Activated CD8-positive, alpha-beta memory T cell treated with anti-CD3 and anti-CD28 coated beads for 36 hours (primary cell): ENCODE results near the gene MORC3. TPM values are rescaled to one million over a fixed set of nuclear protein-coding genes. Genes with fewer than 3 reads are reported as not detected.
"Not testable (repeated sequence)": the region's sequence is repeated elsewhere in the genome, so short reads cannot be mapped to it uniquely, and the experiment has no call there.

ENCODE experiments used
- CTCF ChIA-PET: fragments of 350-600 bp; sonication (Branson Sonifier 250); formaldehyde crosslinking; loops from one replicate; lab custom pipeline; 2021; ENCODE audit warnings: antibody characterized with exemption; lab: Charles Lee
- POLR2A ChIA-PET: fragments of 350-600 bp; sonication (Branson Sonifier 250); formaldehyde crosslinking; loops from one replicate; lab custom pipeline; 2021; ENCODE audit warnings: antibody characterized with exemption; lab: Charles Lee
- total RNA-seq, 2 experiments: library from RNA; stranded (reverse); gene quantifications; one replicate each; pipeline ENCODE4 v1.2.3, GENCODE V29; 2021

MORC3 gene, protein sequence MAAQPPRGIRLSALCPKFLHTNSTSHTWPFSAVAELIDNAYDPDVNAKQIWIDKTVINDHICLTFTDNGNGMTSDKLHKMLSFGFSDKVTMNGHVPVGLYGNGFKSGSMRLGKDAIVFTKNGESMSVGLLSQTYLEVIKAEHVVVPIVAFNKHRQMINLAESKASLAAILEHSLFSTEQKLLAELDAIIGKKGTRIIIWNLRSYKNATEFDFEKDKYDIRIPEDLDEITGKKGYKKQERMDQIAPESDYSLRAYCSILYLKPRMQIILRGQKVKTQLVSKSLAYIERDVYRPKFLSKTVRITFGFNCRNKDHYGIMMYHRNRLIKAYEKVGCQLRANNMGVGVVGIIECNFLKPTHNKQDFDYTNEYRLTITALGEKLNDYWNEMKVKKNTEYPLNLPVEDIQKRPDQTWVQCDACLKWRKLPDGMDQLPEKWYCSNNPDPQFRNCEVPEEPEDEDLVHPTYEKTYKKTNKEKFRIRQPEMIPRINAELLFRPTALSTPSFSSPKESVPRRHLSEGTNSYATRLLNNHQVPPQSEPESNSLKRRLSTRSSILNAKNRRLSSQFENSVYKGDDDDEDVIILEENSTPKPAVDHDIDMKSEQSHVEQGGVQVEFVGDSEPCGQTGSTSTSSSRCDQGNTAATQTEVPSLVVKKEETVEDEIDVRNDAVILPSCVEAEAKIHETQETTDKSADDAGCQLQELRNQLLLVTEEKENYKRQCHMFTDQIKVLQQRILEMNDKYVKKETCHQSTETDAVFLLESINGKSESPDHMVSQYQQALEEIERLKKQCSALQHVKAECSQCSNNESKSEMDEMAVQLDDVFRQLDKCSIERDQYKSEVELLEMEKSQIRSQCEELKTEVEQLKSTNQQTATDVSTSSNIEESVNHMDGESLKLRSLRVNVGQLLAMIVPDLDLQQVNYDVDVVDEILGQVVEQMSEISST
- 10 to 100 TPM; 16.4 to 17.5 TPM for total RNA-seq

DNA sequence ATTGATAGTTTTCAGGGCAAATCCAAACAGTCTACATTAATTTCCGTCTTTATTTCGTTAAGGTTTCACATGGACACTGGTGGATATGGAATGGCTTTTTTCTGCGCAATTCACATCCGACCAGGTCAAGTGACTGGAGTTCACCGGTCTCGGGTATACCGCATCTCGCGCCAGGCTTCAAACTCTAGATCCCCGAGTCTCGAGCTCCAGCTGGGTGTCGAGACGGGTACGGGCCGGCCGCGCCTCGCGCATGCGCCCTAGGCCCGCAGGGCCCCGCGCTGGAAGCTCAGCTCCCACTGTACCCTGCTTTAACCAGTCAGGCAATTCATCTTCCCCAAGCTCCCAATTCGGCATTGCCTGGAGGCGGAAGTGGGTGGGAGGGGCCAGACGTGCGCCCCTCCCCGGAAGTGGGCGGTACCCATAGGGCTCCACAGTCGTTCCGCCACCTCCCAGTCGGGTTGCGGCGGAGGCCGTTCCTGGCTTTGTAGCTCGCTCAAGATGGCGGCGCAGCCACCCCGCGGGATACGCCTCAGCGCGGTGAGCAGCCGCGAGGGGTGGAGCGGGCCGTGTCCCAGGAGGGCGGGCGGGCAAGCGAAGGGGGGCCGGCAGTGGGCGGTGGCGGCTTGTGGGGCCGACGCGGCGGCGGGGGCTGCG is at the start of gene MORC3:
Gene MORC3, plus strand, starts transcription at position 431 of the 654 bp plus-strand sequence. Its CDS starts 68 bp downstream, at position 499.
- CTCF ChIA-PET: interaction anchor here (0.8 to 1.6 kb wide), 7 partner anchors 11 to 166 kb away, joined by 3 to 5 read pairs (median 3); no protein-coding TSS in a partner anchor
- POLR2A ChIA-PET: interaction anchor here (0.5 to 1.8 kb wide), 17 partner anchors 9 to 1272 kb away, joined by 3 to 8 read pairs (median 3); partner anchors contain the start of gene DOP1B

DNA sequence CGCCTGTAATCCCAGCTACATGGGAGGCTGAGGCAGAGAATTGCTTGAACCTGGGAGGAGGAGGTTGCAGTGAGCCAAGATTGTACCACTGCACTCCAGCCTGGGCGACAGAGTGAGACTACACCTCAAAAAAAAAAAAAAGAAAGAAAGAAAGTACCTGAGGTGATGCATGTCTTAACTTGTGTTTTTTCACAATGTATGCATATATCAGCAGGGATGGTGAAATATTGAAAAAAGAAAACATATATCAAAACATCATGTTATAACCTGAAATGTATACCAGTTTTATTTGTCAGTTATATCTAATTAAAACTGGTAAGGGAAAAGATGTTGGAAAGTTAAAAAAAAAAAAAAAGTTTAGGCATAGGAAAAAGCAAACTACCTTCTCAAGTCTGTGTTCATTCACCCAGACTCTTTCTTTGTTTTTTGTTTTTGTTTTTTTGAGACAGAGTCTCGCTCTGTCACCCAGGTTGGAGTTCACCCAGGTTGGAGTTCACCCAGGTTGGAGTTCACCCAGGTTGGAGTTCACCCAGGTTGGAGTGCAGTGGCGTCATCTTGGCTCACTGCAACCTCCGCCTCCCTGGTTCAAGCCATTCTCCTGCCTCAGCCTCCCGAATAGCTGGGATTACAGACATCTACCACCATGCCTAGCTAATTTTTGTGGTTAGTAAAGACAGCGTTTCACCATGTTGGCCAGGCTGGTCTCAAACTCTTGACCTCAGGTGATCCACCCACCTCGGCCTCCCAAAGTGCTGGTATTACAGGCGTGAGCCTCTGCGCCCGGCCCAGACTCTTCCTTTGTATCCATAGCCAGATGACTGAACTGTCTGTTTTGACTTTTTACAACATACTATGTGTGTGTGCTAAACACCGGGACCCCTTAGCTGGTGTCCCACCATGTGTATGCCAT is 49.0 kb upstream of the MORC3 start:
- POLR2A ChIA-PET: not testable (repeated sequence)
- CTCF ChIA-PET: interaction anchor here (0.6 kb wide), 1 partner anchor 13 kb away, joined by 3 read pairs; no protein-coding TSS in a partner anchor

DNA sequence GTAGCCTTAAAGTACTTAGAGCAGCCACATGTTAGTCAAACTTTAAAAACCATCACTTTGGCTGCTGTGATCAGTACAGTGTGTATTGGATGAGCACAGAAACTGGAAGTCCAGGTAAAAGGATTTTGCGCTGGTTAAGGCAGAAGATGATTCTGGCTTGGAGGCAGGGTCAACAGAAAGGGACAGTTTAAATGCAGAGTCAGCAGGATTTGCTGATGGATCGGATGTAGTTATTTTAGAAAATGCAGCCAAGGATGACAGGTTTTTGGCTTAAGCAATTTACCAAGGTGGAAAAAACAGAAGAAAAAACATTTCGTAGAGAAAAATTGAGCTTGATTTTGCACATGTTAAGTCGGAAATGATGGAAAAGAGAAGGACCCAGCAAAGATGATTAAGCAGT is 45.9 kb upstream of the MORC3 start:
- POLR2A ChIA-PET: interaction anchor here (0.5 kb wide), 1 partner anchor 45 kb away, joined by 3 read pairs; no protein-coding TSS in a partner anchor
- CTCF ChIA-PET: no interaction called here

DNA sequence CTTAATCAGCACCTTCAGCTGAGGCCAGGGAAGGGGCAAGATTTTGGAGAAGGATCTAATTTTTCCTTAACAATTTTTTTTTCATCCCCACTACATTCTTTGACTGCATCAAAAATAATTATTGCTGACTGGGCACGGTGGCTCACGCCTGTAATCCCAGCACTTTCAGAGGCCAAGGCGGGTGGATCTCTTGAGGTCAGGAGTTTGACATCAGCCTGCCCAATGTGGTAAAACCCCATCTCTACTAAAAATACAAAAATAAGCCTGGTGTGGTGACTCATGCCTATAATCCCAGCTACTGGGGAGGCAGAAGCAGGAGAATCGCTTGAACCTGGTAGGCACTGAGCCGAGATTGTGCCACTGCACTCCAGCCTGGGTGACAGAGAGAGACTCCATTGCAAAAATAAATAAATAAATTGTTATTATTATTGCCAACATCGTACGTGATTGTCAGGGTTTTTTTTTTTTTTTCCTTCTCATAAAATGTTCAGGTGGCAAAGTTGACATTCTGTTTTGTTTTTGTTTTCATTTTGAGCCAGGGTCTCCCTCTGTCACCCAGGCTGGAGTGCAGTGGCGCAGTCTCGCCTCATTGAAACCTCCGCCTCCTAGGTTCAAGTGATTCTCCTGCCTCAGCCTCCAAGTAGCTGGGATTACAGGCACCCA is 37.3 kb upstream of the MORC3 start:
- ChIA-PET POLR2A (no interaction called here), CTCF (no interaction called here)

DNA sequence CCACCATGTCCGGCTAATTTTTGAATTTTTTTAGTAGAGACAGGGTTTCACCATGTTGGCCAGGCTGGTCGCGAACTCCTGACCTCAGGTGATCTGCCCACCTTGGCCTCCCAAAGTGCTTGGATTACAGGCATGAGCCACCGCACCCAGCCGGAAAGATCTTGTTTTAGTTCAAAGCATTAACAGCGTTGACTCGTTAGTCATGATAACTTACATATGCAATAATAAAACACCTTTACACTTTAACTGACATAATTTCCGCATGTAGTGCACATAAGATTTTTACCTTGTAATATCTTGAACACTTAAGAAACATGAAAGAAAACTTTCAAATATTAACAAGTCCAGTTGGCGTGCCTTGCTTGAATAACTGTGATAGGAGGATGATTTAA is 36.8 kb upstream of the MORC3 start:
- CTCF ChIA-PET, POLR2A ChIA-PET: not testable (repeated sequence)

DNA sequence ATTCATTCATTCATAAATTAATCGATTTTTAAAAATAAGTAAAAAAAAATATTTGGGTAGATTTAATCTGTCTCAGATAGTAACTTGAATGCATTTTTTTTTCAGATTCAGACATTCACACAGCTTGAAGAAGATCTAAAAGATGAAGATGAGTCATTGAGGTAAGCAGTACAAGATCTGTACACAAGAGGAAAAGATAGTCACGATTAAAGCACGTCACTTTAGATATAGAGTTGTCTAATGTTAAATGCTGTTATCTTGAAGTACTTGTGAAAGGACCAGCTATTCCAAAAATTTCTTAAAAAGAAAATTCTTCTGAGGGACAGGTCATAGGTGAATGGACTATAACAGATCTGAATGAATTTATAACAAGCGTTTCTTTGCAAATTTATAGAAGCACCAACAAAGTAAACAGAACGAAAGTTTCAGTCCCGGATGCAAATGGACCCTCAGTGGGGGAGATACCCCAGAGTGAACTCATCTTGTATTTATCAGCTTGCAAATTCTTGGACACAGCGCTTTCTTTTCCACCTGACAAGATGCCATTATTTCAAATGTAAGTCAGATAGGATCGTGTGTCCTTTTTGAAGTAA is 31.2 kb upstream of the MORC3 start:
- ChIA-PET CTCF (interaction anchor here (0.7 kb wide), 1 partner anchor 31 kb away, joined by 3 read pairs; the partner anchor contains the start of gene MORC3), POLR2A (interaction anchor here (1.3 to 1.6 kb wide), 2 partner anchors 9 to 31 kb away, joined by 4 to 8 read pairs; partner anchors contain the start of gene MORC3)

DNA sequence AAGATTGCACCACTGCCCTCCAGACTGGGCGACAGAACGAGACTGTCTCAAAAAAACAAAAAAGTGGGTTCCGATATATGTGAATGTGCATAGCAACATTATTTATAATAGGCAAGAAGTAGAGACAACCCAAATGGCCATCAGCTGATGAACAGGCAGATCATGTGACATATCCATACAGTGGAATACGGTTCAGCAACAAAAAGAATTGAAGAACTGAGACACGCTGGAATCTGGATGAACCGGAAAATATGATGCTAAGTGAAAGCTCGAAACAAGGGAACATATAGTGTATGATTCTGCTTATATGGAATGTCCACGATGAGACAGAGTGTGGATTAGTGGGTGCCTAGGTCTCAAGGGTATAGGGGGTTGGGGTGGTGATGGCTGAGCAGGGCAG is 28.5 kb upstream of the MORC3 start:
- ChIA-PET POLR2A (no interaction called here), CTCF (interaction anchor here (0.6 kb wide), 1 partner anchor 88 kb away, joined by 3 read pairs; no protein-coding TSS in a partner anchor)

DNA sequence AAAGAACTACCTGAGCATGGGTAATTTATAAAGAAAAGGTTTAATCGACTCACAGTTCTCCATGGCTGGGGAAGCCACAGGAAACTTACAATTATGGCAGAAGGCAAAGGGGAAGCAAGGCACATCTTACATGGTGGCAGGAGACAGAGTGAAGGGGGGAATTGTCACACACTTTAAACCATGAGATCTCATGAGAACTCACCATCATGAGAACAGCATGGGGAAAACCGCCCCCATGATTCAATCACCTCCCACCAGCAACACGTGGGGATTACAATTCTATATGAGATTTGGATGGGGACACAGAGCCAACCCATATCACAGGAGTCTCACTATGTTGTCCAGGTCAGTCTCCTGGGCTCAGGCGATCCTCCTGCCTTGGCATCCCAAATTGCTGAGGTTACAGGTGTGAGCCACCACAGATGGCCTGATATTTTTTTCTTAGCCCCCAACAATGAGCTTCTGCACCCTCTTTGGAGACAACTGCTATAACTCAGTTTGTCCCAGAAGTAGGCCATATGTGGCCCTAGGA is 22.5 kb upstream of the MORC3 start:
- POLR2A ChIA-PET: interaction anchor here (1.0 to 1.7 kb wide), 2 partner anchors 8 to 22 kb away, joined by 5 to 8 read pairs; partner anchors contain the start of gene MORC3
- CTCF ChIA-PET: interaction anchor here (0.6 kb wide), 1 partner anchor 185 kb away, joined by 5 read pairs; no protein-coding TSS in a partner anchor

DNA sequence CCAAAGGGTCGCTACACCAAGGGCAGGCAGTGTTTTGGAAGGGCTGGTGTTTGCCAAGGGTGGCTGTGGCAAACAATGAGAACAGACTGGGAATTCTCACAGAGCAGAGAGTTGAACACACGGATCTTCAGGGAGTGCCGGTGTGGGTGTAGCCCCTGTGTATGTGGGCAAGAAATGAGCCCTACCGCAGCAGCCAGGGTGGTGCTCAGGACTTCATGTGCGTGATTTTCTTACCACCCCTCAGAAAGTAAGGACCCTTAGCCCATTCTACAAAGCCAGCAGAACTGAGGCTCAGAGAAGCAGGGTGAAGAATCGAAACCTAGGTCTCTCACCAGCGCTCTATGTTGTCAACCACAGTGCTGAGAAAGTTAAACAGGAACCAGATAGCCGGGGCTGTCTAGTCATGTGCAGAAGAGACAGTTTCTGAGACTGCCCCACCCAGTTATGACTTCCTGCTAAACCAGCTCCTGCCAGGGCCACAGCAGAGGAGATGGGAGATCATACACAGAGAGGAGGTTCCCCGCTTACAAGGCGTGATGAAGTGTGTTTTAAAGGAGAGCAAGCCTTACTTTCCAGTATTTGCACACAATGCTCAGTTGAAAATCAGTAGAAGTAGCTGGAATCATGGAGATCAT is 21.9 kb upstream of the MORC3 start:
- ChIA-PET POLR2A (interaction anchor here (1.0 to 1.7 kb wide), 2 partner anchors 9 to 22 kb away, joined by 5 to 8 read pairs; partner anchors contain the start of gene MORC3), CTCF (interaction anchor here (0.6 to 1.0 kb wide), 2 partner anchors 22 to 186 kb away, joined by 4 to 5 read pairs; partner anchors contain the start of gene MORC3)

DNA sequence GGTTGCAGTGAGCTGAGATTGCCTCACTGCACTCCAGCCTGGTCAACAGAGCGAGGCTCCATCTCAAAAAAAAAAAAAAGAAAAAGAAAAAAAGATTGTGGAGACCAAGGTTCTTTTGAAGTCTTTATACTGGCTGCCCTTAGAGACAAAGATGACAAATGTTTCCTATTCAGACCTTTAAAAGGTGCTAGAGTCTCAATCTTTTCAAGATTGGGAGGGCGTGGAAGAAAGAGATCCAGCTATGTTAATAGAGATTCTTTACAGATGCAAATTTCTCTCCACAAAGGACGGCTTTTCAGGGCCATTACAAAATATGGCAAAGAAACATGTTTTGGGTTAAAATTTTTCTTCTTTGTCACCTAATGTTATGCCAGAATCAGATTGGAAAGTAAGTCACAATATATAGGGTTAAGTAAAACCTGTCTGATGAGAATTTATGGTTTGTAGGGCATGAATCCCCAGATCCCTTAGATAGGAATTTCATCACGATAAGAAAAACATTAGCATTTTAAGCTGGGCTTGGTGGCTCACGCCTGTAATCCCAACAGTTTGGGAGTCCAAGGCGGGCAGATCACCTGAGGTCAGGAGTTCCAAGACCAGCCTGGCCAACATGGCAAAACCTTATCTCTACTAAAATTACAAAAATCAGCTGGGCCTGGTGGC is 13.0 kb upstream of the MORC3 start:
- CTCF ChIA-PET: no interaction called here

DNA sequence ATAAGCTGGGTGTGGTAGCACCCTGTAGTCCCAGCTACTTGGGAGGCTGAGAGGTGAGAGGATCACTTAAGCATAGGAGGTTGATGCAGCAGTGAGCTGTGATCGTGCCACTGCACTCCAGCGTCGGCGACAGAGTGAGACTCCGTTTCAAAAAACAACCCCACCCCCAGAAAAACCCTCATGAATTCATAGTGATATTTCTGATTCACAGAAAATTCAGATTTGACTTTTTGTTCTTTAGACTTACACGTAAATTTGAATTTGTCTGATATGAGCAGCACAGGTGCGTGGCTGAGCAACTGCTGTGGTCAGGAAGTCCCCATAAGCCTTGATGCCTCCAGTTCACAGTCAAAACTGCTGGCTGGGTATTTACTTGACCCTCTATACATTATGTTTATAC is 10.0 kb upstream of the MORC3 start:
- ChIA-PET POLR2A (interaction anchor here (1.3 kb wide), 1 partner anchor 10 kb away, joined by 6 read pairs; the partner anchor contains the start of gene MORC3), CTCF (no interaction called here)

More for the DNA sequence above, 13.0 kb upstream of the MORC3 start:
- POLR2A ChIA-PET: interaction anchor here (1.3 kb wide), 1 partner anchor 123 kb away, joined by 3 read pairs; no protein-coding TSS in a partner anchor

DNA sequence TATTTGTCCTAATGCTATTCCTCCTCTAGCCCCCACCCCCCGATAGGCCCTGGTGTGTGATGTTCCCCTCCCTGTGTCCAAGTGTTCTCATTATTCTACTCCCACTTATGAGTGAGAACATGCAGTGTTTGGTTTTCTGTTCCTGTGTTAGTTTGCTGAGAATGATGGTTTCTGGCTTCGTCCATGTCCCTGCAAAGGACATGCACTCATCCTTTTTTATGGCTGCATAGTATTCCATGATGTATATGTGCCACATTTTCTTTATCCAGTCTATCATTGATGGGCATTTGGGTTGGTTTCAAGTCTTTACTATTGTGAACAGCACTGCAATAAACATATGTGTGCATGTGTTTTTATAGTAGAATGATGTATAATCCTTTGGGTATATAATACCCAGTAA is 6.6 kb upstream of the MORC3 start:
- CTCF ChIA-PET, POLR2A ChIA-PET: not testable (repeated sequence)

DNA sequence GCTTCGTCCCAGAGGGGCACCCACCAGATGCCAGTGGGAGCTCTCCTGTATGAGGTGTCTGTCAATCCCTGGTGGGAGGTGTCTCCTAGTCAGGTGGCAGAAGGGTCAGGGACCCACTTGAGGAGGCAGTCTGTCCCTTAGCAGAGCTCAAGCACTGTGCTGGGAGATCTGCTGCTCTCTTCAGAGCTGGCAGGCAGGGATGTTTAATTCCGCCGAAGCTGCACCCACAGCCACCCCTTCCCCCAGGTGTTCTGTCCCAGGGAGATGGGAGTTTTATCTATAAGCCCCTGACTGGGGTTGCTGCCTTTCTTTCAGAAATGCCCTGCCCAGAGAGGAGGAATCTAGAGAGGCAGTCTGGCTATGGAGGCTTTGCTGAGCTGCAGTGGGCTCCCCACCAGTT is 4.0 kb upstream of the MORC3 start:
- CTCF ChIA-PET, POLR2A ChIA-PET: not testable (repeated sequence)

DNA sequence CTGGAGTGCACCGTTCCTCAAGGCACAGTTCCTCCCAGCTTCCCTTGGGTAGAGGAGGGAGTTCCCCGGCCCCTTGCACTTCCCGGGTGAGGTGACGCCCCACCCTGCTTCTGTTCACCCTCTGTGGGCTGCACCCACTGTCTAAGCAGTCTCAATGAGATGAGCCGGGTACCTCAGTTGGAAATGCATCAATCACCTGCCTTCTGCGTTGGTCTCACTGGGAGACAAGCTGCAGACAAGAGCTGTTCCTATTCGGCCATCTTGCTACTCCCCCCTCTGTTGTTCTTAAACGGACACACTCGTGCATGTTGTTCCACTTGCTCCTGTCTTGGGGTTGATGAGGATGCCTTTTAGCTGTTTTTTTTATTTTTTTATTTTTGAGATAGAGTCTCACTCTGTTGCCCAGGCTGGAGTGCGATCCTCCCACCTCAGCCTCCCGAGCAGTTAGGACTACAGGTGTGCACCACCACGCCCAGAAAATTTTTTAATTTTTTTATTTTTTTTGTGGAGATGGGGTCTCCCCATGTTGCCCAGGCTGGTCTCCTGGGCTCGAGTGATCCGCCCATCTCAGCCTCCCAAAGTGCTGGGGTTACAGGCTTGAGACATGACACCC is 3.0 kb upstream of the MORC3 start:
- ChIA-PET CTCF (no interaction called here), POLR2A (no interaction called here)

DNA sequence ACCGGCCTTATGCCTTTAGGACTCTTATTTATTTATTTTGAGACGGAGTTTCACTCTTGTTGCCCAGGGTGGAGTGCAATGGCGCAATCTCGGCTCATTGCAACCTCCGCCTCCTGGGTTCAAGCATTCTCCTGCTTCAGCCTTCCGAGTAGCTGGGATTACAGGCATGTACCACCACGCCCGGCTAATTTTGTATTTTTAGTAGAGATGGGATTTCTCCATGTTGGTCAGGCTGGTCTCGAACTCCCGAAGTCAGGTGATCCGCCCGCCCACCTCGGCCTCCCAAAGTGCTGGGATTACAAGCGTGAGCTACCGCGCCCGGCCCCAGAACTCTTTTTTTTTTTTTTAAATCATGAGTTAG is 611 bp upstream of the MORC3 start:
- ChIA-PET POLR2A (interaction anchor here (0.5 to 1.8 kb wide), 15 partner anchors 8 to 1272 kb away, joined by 3 to 8 read pairs (median 3); partner anchors contain the start of gene DOP1B), CTCF (interaction anchor here (0.8 to 1.6 kb wide), 6 partner anchors 11 to 166 kb away, joined by 3 to 5 read pairs (median 3); no protein-coding TSS in a partner anchor)
